ENCODE data around the gene VPS33B. TPM values are rescaled to one million over a fixed set of nuclear protein-coding genes. Genes with fewer than 3 reads are reported as not detected.

VPS33B gene
- total RNA-seq, 4 donors from 2014 or later: 4.7 to 12.4 (median 8.0) TPM

DNA sequence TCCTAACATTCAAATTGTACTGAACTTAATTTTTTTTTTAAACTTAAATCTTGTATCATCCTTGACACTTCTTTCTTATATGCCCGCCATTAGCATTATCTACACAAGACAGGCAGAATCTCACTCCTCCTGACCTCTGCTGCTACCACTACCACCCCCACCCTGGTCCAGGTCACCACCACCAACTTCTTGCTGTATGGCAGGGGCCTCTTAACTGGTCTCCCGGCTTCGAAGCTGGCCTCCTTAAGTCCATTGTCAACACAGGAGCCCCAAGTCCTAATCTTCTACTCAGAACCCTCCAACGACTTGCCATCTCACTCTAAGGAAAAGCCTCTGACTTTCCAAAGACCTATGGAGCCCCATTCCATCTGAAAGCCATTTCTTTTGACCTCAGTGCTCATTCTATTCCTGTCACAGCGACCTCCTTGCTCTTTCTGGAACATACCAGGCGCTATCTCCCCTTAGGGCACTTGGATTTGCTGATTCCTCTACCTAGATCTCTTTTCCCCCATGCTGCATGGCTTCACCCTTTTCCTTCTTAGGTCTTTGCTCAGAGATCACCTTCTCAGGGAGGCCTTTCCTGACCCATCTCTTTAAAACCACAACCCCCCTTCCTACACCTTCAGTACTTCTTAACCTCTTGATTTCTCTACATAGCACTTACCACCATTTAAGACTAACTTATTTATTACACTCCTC, 30.7 kb downstream of the VPS33B start:
- DNase-seq (ENCODE audit: low spot score): no peak
- TF ChIP-seq, protein P1, sequence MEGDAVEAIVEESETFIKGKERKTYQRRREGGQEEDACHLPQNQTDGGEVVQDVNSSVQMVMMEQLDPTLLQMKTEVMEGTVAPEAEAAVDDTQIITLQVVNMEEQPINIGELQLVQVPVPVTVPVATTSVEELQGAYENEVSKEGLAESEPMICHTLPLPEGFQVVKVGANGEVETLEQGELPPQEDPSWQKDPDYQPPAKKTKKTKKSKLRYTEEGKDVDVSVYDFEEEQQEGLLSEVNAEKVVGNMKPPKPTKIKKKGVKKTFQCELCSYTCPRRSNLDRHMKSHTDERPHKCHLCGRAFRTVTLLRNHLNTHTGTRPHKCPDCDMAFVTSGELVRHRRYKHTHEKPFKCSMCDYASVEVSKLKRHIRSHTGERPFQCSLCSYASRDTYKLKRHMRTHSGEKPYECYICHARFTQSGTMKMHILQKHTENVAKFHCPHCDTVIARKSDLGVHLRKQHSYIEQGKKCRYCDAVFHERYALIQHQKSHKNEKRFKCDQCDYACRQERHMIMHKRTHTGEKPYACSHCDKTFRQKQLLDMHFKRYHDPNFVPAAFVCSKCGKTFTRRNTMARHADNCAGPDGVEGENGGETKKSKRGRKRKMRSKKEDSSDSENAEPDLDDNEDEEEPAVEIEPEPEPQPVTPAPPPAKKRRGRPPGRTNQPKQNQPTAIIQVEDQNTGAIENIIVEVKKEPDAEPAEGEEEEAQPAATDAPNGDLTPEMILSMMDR (IDR thresholded peaks at IDR 0.05): no peak
- no peak for ATAC-seq (ENCODE audit: low FRiP score)

DNA sequence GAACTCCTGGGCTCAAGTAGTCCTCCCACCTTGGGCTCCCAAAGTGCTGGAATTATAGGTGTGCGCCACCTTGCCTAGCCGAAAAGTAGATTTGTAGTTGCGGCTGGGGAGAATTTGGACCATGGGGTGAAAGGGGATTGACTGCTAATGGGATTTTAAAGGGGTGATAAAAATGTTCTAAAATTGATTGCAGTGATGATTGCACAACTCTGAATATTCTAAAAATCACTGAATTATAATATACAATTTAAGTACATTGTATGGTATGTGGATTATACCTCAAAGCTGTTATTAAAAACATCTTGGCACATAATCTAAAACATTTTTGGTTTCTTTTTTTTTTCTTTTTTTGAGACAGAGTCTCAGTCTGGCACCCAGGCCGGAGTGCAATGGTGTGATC, 31.9 kb downstream of the VPS33B start:
- DNase-seq (ENCODE audit: low spot score): no peak
- TF ChIP-seq, protein P1 (IDR thresholded peaks at IDR 0.05): no peak

DNA sequence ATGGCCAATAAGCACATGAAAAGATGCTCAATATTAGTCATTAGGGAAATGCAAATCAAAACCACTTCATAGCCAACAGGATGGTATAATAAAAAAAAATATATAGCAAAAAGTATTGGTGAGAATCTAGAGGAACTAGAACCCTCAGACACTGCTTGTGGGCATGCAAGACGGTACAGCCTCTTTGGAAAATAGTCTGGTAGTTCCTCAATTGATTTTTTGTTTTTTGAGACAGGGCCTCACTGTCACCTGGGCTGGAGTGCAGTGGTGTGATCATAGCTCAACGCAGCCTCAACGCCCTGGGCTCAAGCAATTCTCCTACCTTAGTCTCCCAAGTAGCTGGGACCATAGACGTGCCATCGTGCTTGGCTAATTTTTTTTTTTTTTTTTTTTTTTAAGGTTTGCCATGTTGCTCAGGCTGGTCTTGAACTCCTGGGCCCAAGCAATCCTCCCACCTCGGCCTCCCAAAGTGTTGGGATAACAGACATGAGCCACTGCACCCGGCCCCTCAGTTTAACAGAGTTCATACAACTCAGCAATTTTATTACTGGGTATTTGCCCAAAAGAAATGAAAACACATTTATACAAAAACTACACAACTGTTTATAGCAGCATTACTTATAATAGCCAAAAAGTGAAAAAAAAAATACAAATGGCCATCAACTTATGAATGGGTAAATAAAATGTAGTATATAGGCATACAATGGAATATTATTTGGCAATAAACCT, 33.2 kb downstream of the VPS33B start:
- ATAC-seq (ENCODE audit: low FRiP score) (no peak), DNase-seq (ENCODE audit: low spot score) (no peak)
- TF ChIP-seq, protein P1 (IDR thresholded peaks at IDR 0.05): no peak

More for the DNA sequence above, 31.9 kb downstream of the VPS33B start:
- ATAC-seq (ENCODE audit: low FRiP score): no peak

DNA sequence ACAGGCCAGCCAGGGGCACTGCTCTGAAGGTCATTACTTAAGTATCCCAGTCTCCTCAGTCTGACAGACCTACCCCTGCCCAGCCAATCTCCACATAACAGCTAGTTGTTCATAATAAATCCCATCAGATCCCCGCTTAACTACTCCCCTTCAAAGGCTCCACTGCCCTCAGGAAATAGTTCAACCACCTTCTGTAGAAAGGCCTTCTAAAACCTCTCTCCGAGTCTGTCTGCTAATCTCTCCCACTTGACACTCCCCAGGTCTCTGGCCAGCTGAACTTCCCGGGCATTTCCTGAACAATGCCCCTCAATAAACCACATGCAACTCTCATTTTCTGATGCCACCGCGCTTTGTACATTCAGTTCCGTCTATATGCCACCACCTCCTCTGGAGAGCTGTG, 34.1 kb downstream of the VPS33B start:
- no peak for ATAC-seq (ENCODE audit: low FRiP score)
- TF ChIP-seq, protein P1 (IDR thresholded peaks at IDR 0.05): no peak
- no peak for DNase-seq (ENCODE audit: low spot score)

DNA sequence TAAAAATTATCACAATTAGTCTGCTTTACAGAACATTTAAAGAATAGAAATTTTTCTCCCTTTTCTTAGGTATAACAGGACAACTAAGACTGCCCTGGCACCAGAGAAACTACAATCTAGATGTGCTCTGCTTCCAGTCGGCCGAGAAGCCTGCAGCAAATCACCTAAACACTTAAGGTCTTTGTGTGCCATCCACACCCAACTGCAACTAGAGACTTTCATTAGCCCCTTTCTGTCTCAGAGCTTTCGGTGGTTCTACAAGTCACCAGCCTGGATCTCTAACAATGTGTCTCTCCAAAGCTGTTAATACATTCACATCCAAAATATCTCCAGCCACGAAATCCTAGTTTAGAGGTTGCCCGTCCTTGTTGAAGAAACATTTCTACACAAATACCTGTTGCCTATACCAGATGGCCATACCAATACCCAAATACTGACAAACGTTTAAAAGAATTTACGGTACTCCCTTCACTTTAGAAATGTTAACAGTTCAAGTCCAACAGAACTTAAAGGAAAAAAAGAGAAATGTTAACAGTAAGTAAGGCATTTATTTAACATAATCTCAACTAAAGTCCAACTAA, 34.7 kb downstream of the VPS33B start:
- no peak for ATAC-seq (ENCODE audit: low FRiP score)
- TF ChIP-seq, protein P1 (IDR thresholded peaks at IDR 0.05): no peak
- DNase-seq (ENCODE audit: low spot score): no peak

DNA sequence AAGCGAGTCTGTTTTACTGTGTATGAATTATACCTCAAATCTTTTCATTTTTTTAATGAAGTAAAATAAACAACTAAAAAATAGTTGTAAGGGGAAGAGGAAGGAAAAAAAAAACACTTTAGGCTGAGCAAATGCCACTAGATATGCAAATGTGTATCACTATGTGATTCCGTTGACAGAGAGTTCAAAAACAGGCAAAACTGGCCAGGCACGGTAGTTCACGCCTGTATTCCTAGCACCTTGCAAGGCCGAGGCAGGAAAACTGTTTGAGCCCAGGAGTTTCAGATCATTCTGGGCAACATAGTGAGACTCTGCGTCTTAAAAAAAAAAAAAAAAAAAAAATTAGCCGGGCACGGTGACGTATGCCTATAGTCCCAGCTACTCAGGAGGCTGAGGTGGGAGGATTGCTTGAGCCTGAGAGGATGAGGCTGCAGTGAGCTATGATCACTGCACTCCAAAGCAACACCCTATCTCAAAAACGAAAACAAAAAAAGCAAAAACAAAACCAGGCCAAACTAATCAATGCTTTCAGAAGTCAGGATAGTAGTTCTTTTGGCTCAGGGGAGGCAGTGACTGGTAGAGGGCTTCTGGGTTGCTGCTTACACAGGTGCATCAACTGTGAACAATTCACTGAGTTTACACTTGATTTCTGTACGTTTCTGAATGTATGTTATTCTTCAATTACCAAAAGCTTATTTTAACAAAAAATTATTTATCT, 35.4 kb downstream of the VPS33B start:
- TF ChIP-seq, protein P1 (IDR thresholded peaks at IDR 0.05): no peak
- DNase-seq (ENCODE audit: low spot score): no peak
- no peak for ATAC-seq (ENCODE audit: low FRiP score)
